Measurements from ENCODE around the gene TPX2.

- TF ChIP-seq CTCF (IDR thresholded peaks at IDR 0.05): no peak
- no peak for TF ChIP-seq POLR2A (IDR thresholded peaks at IDR 0.05)
These were observed 34.6 kb upstream of the TPX2 start for GRCh38 chr20:31704225-31705119.
